Superior temporal gyrus (tissue), 1 donor: ENCODE results near the gene PCDHA3.
"Not testable (repeated sequence)": the region's sequence is repeated elsewhere in the genome, so short reads cannot be mapped to it uniquely, and the experiment has no call there.

Source experiments
- DNase-seq: peaks from one replicate; pipeline ENCODE4 v3.0.0-alpha.2; 2016; ENCODE audit errors: extremely low spot score

Gene PCDHA3

GRCh38 chr5:140800816-140801493 is at the start of gene PCDHA3:
PCDHA3 (plus strand) TSS chr5:140801057.
- peak; percentile 76 for DNase-seq

- no peak for DNase-seq
Observed at GRCh38 chr5:140753561-140753960, 47.3 kb upstream of the PCDHA3 start.

GRCh38 chr5:140764177-140764973 is 36.5 kb upstream of the PCDHA3 start:
- DNase-seq, result no peak

- no peak for DNase-seq
Observed at GRCh38 chr5:140767444-140767843, 33.4 kb upstream of the PCDHA3 start.

- DNase-seq, result no peak
Observed at GRCh38 chr5:140780512-140780911, 20.3 kb upstream of the PCDHA3 start.

DNA sequence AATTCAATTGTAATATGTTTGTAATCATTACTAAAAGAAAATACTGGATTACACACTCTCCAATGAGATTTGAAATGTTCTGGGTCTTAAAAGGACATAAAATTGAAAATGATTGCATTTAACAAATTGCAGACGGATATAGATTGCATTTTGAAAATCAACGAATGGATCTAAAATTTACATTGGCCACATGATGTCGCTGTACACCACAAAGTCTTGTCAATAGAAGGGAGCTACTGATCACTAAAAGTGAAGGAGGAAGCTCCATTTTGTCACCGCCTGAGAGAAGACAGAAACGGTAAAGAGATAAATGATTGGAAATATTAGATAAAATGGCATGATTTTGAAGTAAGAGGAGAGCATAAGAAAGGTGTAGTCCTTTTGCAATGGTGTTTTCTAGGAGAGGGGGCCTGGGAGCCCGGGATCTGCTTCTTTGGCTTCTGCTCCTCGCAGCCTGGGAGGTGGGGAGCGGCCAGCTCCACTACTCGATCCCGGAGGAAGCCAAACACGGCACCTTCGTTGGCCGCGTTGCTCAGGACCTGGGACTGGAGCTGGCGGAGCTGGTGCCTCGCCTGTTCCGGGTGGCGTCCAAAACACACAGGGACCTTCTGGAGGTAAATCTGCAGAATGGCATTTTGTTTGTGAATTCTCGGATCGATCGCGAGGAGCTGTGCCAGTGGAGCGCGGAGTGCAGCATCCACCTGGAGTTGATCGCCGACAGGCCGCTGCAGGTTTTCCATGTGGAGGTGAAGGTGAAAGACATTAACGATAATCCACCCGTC is 14.8 kb upstream of the PCDHA3 start, which contains the start of gene PCDHA1:
PCDHA1 (plus strand) TSS at position 236 of the 782 bp plus-strand sequence.
- DNase-seq, result peak; percentile 28

DNA sequence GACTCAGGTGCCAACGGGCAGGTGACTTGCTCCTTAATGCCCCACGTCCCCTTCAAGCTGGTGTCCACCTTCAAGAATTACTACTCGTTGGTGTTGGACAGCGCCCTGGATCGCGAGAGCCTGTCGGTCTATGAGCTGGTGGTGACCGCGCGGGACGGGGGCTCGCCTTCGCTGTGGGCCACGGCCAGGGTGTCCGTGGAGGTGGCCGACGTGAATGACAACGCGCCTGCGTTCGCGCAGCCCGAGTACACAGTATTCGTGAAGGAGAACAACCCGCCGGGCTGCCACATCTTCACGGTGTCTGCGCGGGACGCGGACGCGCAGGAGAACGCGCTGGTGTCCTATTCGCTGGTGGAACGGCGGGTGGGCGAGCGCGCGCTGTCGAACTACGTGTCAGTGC is 13.4 kb upstream of the PCDHA3 start:
- not testable (repeated sequence) for DNase-seq

GRCh38 chr5:140787849-140788504 is 12.9 kb upstream of the PCDHA3 start:
- not testable (repeated sequence) for DNase-seq

DNA sequence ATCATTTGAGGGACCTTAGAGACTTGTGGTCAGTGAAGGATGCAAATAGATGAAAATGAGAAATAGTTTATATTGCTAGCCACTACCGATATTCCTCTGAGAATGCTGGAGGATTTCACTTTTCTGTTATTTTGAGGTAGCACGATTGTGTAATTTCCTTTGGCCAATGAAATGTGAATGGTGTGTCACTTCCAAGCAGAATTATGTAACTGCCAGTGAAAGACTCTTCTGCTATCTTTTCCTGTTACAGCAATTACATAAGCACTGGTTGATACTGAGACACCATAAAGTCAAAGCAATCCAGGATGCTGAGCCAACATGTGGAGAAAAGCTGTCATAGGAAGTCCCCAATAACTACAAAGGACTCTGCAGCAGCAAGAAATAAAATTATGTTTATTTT is 9.8 kb upstream of the PCDHA3 start:
- DNase-seq, result no peak

- peak; percentile 46 for DNase-seq
Observed at GRCh38 chr5:140794595-140795258, 6.1 kb upstream of the PCDHA3 start, which contains the start of gene PCDHA2. PCDHA2 (plus strand) TSS chr5:140794852.

- peak; percentile 36 for DNase-seq
Observed at GRCh38 chr5:140795259-140795641, 5.6 kb upstream of the PCDHA3 start.

DNA sequence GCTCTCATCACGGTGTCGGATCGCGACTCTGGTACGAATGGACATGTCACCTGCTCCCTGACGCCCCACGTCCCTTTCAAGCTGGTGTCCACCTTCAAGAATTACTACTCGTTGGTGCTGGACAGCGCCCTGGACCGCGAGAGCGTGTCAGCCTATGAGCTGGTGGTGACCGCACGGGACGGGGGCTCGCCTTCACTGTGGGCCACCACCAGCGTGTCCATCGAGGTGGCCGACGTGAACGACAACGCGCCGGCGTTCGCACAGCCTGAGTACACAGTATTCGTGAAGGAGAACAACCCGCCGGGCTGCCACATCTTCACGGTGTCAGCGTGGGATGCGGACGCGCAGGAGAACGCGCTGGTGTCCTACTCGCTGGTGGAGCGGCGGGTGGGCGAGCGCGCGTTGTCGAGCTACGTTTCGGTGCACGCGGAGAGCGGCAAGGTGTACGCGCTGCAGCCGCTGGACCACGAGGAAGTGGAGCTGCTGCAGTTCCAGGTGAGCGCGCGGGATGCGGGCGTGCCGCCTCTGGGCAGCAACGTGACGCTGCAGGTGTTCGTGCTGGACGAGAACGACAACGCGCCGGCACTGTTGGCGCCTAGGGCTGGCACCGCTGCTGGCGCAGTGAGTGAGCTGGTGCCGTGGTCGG is 4.7 kb upstream of the PCDHA3 start:
- DNase-seq, result not testable (repeated sequence)

GRCh38 chr5:140796718-140797095 is 4.2 kb upstream of the PCDHA3 start:
- no peak for DNase-seq

GRCh38 chr5:140801494-140801841 is 611 bp downstream of the PCDHA3 start:
- DNase-seq, result peak; percentile 69

DNA sequence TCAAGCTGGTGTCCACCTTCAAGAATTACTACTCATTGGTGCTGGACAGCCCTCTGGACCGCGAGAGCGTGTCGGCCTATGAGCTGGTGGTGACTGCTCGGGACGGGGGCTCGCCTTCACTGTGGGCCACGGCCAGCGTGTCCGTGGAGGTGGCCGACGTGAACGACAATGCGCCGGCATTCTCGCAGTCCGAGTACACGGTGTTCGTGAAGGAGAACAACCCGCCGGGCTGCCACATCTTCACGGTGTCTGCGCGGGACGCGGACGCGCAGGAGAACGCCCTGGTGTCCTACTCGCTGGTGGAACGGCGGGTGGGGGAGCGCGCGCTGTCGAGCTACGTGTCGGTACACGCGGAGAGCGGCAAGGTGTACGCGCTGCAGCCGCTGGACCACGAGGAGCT is 1.5 kb downstream of the PCDHA3 start:
- not testable (repeated sequence) for DNase-seq

DNA sequence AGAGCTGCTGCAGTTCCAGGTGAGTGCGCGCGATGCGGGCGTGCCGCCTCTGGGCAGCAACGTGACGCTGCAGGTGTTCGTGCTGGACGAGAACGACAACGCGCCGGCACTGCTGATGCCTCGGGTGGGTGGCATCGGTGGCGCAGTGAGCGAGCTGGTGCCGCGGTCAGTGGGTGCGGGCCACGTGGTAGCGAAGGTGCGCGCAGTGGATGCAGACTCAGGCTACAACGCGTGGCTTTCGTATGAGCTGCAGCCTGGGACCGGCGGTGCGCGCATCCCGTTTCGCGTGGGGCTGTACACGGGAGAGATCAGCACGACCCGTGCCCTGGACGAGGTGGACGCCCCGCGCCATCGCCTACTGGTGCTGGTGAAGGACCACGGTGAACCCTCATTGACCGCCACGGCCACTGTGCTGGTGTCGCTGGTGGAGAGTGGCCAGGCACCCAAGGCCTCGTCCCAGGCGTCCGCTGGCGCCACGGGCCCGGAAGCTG is 2.0 kb downstream of the PCDHA3 start:
- no peak for DNase-seq

GRCh38 chr5:140806834-140807775 is 6.2 kb downstream of the PCDHA3 start, which contains the start of gene PCDHA4:
PCDHA4 (plus strand) TSS chr5:140807068.
- peak; percentile 71 for DNase-seq

- DNase-seq, result not testable (repeated sequence)
Observed at GRCh38 chr5:140808241-140808888, 7.5 kb downstream of the PCDHA3 start.

DNA sequence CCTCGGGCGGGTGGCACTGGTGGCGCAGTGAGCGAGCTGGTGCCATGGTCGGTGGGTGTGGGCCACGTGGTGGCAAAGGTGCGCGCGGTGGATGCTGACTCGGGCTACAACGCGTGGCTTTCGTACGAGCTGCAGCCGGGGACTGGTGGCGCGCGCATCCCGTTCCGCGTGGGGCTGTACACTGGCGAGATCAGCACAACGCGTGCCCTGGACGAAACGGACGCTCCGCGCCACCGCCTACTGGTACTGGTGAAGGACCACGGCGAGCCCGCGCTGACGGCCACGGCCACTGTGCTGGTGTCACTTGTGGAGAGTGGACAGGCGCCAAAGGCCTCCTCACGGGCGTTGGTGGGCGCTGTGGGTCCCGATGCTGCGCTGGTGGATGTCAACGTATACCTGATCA is 8.0 kb downstream of the PCDHA3 start:
- DNase-seq, result no peak
